Activated CD4-positive, alpha-beta memory T cell treated with anti-CD3 and anti-CD28 coated beads for 36 hours (primary cell): ENCODE data around the gene JKAMP. TPM values are rescaled to one million over a fixed set of nuclear protein-coding genes. Genes with fewer than 3 reads are reported as not detected.
"Not testable (repeated sequence)": the region's sequence is repeated elsewhere in the genome, so short reads cannot be mapped to it uniquely, and the experiment has no call there.

Experiments
- CTCF ChIA-PET: fragments of 350-600 bp; sonication (Branson Sonifier 250); formaldehyde crosslinking; loops from one replicate; lab custom pipeline; 2021; ENCODE audit warnings: antibody characterized with exemption, inconsistent platforms; lab: Charles Lee
- POLR2A ChIA-PET: fragments of 350-600 bp; sonication (Branson Sonifier 250); formaldehyde crosslinking; loops from one replicate; lab custom pipeline; 2021; ENCODE audit warnings: antibody characterized with exemption; lab: Charles Lee
- DNase-seq: peaks from one replicate; pipeline ENCODE4 v3.0.0-alpha.2; 2020
- H3K27ac Mint-ChIP-seq: one replicate; pipeline ENCODE4 v1.8.0; 2021; ENCODE audit warnings: mixed read lengths
- H3K27me3 Mint-ChIP-seq: one replicate; pipeline ENCODE4 v1.8.0; 2021; ENCODE audit warnings: mixed read lengths
- H3K36me3 Mint-ChIP-seq: one replicate; pipeline ENCODE4 v1.8.0; 2021; ENCODE audit warnings: mixed read lengths
- H3K4me1 Mint-ChIP-seq: one replicate; pipeline ENCODE4 v1.8.0; 2021; ENCODE audit warnings: low read depth, mixed read lengths
- H3K4me3 Mint-ChIP-seq: one replicate; pipeline ENCODE4 v1.8.0; 2021; ENCODE audit warnings: mild to moderate bottlenecking, mixed read lengths
- H3K9me3 Mint-ChIP-seq: one replicate; pipeline ENCODE4 v1.8.0; 2021; ENCODE audit warnings: mixed read lengths
- intact Hi-C: fragments of 100-400 bp; cut with micrococcal nuclease; formaldehyde crosslinking; loops from one replicate; pipeline ENCODE4 v1.15.1; 2023
- total RNA-seq, 2 experiments: library from RNA; stranded (reverse); gene quantifications; one replicate each; pipeline ENCODE4 v1.2.3, GENCODE V29; 2021

The JKAMP gene, protein sequence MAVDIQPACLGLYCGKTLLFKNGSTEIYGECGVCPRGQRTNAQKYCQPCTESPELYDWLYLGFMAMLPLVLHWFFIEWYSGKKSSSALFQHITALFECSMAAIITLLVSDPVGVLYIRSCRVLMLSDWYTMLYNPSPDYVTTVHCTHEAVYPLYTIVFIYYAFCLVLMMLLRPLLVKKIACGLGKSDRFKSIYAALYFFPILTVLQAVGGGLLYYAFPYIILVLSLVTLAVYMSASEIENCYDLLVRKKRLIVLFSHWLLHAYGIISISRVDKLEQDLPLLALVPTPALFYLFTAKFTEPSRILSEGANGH
- total RNA-seq: 10 to 100 TPM; 21.0 to 26.4 TPM

DNA sequence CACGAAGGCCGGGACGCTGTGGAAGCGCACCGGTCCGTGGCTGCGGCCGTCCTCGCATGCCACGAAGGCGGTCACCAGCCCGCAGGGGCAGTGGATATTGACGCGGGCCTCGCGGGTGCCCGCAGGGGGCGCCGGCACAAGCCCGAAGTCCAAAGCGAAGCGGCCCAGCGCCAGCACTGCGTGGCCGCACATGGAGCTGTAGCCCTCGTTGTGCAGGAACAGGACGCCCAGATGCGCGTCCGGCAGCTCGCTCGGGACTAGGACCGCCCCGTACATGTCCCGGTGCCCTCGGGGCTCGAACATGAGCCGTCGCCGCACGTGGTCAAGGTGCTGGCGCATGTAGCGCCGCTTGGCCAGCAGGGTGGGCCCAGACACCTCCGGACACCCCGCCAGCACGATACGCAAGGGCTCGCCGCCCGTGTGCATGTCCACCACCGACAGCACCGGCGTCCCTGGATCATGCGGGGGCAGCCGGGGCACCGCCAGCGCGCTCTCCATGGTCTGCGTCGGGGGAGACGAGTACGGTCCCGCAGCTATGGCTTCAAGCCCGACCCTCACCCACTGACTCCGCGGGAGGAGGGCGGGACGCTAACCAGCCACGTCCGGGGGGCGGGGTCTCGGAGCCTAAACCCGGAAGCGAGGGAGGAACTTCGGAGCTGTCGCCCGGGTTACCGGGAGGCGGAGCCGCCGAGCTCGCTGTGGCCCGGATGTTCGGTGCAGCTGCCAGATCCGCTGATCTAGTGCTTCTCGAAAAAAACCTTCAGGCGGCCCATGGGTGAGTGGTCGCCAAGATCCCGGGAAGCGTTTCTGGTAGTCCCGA is at the start of gene JKAMP, which contains the start of gene L3HYPDH:
Gene JKAMP (plus strand): TSS at position 699 of the 820 bp plus-strand sequence. CDS start 73 bp downstream, at position 772.
Gene L3HYPDH (minus strand): TSS at position 590 of the 820 bp plus-strand sequence. CDS start 92 bp downstream, at position 498.
- intact Hi-C loops: loop anchor here (1.0 to 10.0 kb wide), 7 partner anchors 19 to 1055 kb away; partner anchors contain the start of genes DAAM1, DHRS7, GPR135 and PCNX4
- CTCF ChIA-PET: interaction anchor here (0.9 to 2.6 kb wide), 10 partner anchors 11 to 359 kb away, joined by 3 to 17 read pairs (median 5); partner anchors contain the start of genes CCDC175, DAAM1 and GPR135
- peak within 1 kb of the TSS; percentile 92 for H3K4me3 Mint-ChIP-seq

DNA sequence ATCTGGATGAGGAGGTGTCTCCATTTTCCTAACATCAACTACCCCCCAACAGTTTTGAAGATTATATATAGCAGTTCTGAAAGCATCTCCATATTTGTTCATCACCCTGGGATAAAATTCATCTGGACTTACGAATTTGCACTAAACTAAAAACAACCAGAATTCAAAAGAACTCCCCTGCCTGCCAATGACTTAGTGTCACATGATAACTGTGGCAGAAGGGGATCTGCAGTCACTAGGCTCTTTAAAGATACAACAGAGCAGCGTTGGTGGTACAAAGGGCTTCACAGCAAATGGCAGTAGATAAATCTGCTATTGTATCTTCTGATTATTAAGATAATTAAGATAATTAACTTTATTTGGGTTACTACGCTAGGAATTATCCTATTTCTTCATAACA is 49.2 kb upstream of the JKAMP start:
- CTCF ChIA-PET: interaction anchor here (1.1 to 1.2 kb wide), 2 partner anchors 142 to 306 kb away, joined by 3 to 4 read pairs; partner anchors contain the start of gene CCDC175
- intact Hi-C loops: no loop called here
- POLR2A ChIA-PET: no interaction called here

More for the DNA sequence above, at the start of gene JKAMP, which contains the start of gene L3HYPDH:
- POLR2A ChIA-PET: interaction anchor here (0.9 to 1.9 kb wide), 8 partner anchors 9 to 1057 kb away, joined by 3 to 23 read pairs (median 6); partner anchors contain the start of genes CCDC175, DAAM1, GPR135 and KIAA0586
- peak within 1 kb of the TSS; percentile 86 for H3K27ac Mint-ChIP-seq
- H3K36me3 Mint-ChIP-seq: peaks cover 13% of the 10 kb centered on the region
- DNase-seq: peak; percentile 98
- peaks cover 56% of the 10 kb centered on the region for H3K4me1 Mint-ChIP-seq
- no peaks in the 10 kb centered on the region for H3K9me3 Mint-ChIP-seq
- H3K27me3 Mint-ChIP-seq: no peaks in the 10 kb centered on the region

DNA sequence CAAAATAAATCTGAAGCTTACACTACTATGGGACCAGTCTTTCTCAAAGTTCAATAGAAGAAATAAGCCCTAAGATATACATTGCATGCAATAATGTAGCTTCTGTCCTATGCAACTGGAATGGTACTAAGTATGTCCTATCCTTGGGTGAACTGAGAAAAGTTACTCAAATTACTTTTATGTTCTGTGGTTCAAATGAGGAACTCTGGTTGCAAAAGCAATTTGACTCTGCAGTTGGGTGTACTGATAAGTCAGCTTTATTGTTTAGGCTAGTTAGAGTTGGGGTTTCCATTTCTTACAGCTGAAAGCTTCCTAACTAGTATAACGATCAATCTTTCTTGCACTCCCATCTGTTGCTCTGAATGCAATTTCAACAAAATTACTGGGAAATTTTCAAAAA is 48.3 kb upstream of the JKAMP start:
- no peak overlapping the region for H3K4me3 Mint-ChIP-seq
- DNase-seq: no peak
- no peaks in the 10 kb centered on the region for H3K9me3 Mint-ChIP-seq
- no peaks in the 10 kb centered on the region for H3K4me1 Mint-ChIP-seq
- no peaks in the 10 kb centered on the region for H3K36me3 Mint-ChIP-seq
- no peak overlapping the region for H3K27ac Mint-ChIP-seq
- POLR2A ChIA-PET: no interaction called here
- intact Hi-C loops: no loop called here
- CTCF ChIA-PET: interaction anchor here (1.2 kb wide), 2 partner anchors 8 to 307 kb away, joined by 3 to 4 read pairs; no protein-coding TSS in a partner anchor
- no peaks in the 10 kb centered on the region for H3K27me3 Mint-ChIP-seq

More for the DNA sequence above, 49.2 kb upstream of the JKAMP start:
- Mint-ChIP-seq H3K27me3 (no peaks in the 10 kb centered on the region), H3K27ac (no peak overlapping the region), H3K36me3 (no peaks in the 10 kb centered on the region), H3K4me1 (no peaks in the 10 kb centered on the region), H3K4me3 (no peak overlapping the region), H3K9me3 (no peaks in the 10 kb centered on the region)
- DNase-seq: no peak

DNA sequence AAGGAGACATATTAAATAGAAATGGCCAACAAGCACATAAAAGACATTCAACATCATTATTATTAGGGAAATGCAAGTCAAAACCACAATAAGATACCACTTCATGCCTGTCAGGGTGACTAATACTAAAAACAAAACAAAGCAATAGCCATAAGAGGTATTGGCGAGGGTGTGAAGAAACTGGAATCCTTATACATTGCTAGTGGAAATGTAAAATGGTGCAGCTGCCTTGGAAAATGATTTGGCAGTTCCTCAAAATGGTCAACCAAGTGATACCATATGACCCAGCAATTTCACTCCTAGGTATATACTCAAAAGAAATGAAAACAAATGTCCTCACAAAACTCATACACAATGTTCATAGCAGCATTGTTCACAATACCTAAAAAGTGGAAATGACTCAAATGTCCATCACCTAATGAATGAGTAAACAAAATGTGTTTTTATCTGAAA is 46.1 kb upstream of the JKAMP start:
- H3K27ac Mint-ChIP-seq: no peak overlapping the region
- H3K9me3 Mint-ChIP-seq: no peaks in the 10 kb centered on the region
- ChIA-PET POLR2A (no interaction called here), CTCF (interaction anchor here (0.6 kb wide), 1 partner anchor 144 kb away, joined by 3 read pairs; no protein-coding TSS in a partner anchor)
- intact Hi-C loops: no loop called here
- no peak overlapping the region for H3K4me3 Mint-ChIP-seq
- H3K36me3 Mint-ChIP-seq: no peaks in the 10 kb centered on the region
- no peaks in the 10 kb centered on the region for H3K27me3 Mint-ChIP-seq
- DNase-seq: no peak
- H3K4me1 Mint-ChIP-seq: no peaks in the 10 kb centered on the region

DNA sequence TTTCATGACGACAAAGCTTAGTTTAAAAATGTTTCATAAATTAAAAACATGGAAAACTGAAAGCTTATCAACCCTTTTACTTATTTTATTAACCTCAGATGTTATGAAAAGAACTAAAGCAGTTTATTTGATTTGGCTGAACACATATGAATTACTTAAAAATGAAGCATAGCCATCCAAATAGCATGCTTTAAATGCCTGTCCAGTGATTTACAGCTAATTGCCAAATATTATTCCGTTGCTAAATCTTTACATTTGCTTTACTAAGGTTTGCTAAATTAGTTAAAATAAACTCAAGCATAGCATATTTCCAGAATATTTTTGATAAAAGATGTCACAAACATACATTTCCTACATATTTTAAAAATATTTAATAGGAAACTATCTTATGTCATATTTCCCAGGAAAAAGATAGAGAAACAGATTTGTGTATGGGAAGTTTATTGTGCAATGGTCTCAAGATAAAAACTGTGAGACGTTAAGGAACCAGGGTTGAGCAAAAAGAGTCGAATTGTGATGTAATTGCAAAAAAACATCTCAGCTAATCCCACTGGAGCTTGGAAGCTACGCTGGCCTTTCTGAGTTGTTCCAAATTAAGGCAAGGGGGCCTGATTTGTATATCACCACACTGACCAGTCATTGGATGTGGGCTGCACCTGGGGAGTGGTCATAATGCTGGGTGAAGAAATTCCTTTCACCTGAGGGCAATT is 44.9 kb upstream of the JKAMP start:
- intact Hi-C loops: no loop called here
- ChIA-PET POLR2A (no interaction called here), CTCF (interaction anchor here (0.8 kb wide), 2 partner anchors 252 to 313 kb away, joined by 3 read pairs; no protein-coding TSS in a partner anchor)
- H3K27ac Mint-ChIP-seq: no peak overlapping the region
- no peaks in the 10 kb centered on the region for H3K36me3 Mint-ChIP-seq
- no peak for DNase-seq
- no peaks in the 10 kb centered on the region for H3K4me1 Mint-ChIP-seq
- no peaks in the 10 kb centered on the region for H3K27me3 Mint-ChIP-seq
- no peaks in the 10 kb centered on the region for H3K9me3 Mint-ChIP-seq
- H3K4me3 Mint-ChIP-seq: no peak overlapping the region

DNA sequence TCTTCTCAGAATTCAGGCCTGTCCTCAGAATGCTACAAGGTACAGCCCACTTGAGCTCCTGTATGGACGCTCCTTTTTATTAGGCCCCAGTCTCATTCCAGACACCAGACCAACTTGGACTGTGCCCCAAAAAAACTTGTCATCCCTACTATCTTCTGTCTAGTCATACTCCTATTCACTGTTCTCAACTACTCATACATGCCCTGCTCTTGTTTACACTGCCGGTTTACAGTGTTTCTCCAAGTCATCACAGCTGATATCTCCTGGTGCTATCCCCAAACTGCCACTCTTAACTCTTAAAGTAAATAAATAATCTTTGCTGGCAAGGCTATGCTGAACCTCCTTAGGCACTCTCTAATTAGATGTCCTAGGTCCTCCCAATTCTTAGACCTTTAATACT is 35.6 kb upstream of the JKAMP start:
- H3K27me3 Mint-ChIP-seq, DNase-seq, H3K4me3 Mint-ChIP-seq, CTCF ChIA-PET, H3K27ac Mint-ChIP-seq, POLR2A ChIA-PET, H3K4me1 Mint-ChIP-seq, H3K9me3 Mint-ChIP-seq, H3K36me3 Mint-ChIP-seq: not testable (repeated sequence)
- intact Hi-C loops: loop anchor here (10.0 kb wide), 1 partner anchor 424 kb away; no protein-coding TSS in a partner anchor

DNA sequence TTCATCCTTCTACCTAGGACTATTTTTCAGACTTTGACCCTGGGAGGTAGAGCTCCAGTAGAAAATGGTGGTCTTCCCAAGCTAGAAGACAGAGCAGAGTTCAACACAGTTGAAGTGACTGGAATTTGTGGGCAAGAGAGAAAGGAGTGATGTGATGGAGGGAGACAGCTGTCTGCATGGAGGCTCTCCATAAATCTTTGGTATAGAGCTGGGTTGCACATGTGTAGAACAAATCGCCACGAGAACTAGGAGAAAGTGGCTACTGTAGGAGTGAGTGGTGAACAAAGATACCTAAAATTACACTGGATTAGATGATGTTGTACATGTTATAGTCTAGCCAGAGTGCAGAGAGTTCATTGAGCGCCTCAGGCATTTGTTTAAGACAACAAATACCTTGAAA is 33.6 kb upstream of the JKAMP start:
- ChIA-PET CTCF (interaction anchor here (0.6 kb wide), 1 partner anchor 389 kb away, joined by 3 read pairs; no protein-coding TSS in a partner anchor), POLR2A (no interaction called here)
- no peaks in the 10 kb centered on the region for H3K4me1 Mint-ChIP-seq
- H3K27ac Mint-ChIP-seq: no peak overlapping the region
- intact Hi-C loops: no loop called here
- peaks cover 6% of the 10 kb centered on the region for H3K36me3 Mint-ChIP-seq
- DNase-seq: no peak
- H3K4me3 Mint-ChIP-seq: no peak overlapping the region
- no peaks in the 10 kb centered on the region for H3K27me3 Mint-ChIP-seq
- H3K9me3 Mint-ChIP-seq: no peaks in the 10 kb centered on the region

DNA sequence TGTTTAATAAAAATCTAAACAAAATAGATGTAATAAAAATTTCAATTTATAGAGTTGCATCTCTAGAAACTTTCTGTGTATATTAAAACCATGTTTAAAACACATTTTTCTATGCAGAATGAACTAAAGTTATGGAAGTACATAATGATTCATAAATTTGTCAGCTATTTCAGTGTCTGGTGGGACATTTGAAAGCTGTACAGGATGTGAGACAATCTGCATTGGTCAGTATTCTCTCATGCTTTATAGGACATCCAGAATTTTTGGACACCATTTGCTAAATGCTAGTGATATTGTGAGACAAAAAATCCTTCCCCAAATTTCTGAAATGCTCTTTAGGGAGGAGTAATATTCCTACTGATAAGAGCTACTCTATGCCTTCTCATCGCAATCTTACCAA is 32.5 kb upstream of the JKAMP start:
- ChIA-PET CTCF (no interaction called here), POLR2A (no interaction called here)
- no peak overlapping the region for H3K4me3 Mint-ChIP-seq
- H3K27ac Mint-ChIP-seq: no peak overlapping the region
- no peaks in the 10 kb centered on the region for H3K4me1 Mint-ChIP-seq
- H3K36me3 Mint-ChIP-seq: peaks cover 11% of the 10 kb centered on the region
- H3K9me3 Mint-ChIP-seq: no peaks in the 10 kb centered on the region
- intact Hi-C loops: no loop called here
- no peak for DNase-seq
- no peaks in the 10 kb centered on the region for H3K27me3 Mint-ChIP-seq

DNA sequence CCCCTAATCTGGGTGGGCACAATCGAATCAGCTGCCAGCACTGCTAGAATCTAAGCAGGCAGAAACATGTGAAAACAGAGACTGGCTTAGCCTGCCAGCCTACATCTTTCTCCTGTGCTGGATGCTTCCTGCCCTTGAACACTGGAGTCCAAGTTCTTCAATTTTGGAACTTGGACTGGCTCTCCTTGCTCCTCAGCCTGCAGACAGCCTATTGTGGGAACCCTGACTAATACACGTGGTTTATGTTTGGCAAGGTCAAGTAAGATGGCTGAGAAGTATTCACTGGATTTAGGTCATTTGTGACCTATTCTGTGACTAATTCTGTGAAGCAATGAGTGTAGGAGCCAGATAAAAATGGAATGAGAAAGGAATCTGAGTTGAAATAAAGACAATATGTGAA is 30.2 kb upstream of the JKAMP start:
- Mint-ChIP-seq H3K9me3 (no peaks in the 10 kb centered on the region), H3K27me3 (no peaks in the 10 kb centered on the region), H3K27ac (no peak overlapping the region), H3K36me3 (peaks cover 21% of the 10 kb centered on the region), H3K4me3 (no peak overlapping the region), H3K4me1 (no peaks in the 10 kb centered on the region)
- intact Hi-C loops: no loop called here
- no peak for DNase-seq
- POLR2A ChIA-PET: no interaction called here
- CTCF ChIA-PET: no interaction called here

DNA sequence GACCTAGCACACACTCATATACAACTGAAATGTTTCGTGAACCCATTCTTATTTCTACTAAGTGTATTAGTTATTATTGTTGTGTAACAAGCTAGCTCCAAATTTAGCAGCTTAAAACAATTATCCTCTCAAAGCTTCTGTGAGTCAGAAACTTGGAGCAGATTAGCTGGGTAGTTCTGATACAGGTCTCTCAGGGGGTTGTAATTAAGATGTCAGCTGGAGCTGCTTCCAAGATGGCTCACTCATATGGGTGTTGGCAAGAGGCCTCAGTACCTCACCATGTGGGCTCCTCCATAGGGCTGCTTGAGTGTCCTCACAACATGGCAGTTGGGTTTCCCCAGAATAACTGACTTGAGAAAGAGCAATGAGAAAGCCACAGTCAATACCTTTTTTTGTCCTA is 28.9 kb upstream of the JKAMP start:
- Mint-ChIP-seq H3K27ac (no peak overlapping the region), H3K4me3 (no peak overlapping the region), H3K27me3 (no peaks in the 10 kb centered on the region), H3K4me1 (no peaks in the 10 kb centered on the region), H3K9me3 (no peaks in the 10 kb centered on the region), H3K36me3 (peaks cover 21% of the 10 kb centered on the region)
- ChIA-PET POLR2A (no interaction called here), CTCF (interaction anchor here (1.0 kb wide), 1 partner anchor 330 kb away, joined by 3 read pairs; no protein-coding TSS in a partner anchor)
- intact Hi-C loops: no loop called here
- no peak for DNase-seq

DNA sequence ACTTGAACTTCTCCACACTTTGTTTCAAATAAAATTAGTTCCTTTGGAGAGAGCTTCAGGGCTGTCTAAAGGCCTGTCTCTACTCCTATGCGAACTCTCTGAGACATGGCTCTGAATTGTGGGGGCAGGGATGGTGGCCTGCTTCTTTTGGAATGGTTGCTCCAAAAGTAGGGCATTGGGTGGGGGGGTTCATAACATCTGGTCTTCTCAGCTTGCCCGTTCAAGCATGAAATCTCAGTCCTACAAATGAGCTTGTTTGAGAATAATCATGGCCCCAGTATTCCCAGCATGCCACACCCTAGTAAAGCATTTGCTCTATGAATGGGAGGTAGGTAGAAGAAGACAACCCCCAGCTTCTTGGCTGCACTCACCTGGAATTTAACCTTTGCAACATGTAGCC is 25.8 kb upstream of the JKAMP start:
- CTCF ChIA-PET: interaction anchor here (1.1 to 1.6 kb wide), 3 partner anchors 25 to 330 kb away, joined by 3 to 4 read pairs (median 3); partner anchors contain the start of gene CCDC175
- Mint-ChIP-seq H3K4me1 (no peaks in the 10 kb centered on the region), H3K27me3 (peaks cover 4% of the 10 kb centered on the region), H3K4me3 (no peak overlapping the region), H3K9me3 (no peaks in the 10 kb centered on the region), H3K36me3 (peaks cover 21% of the 10 kb centered on the region), H3K27ac (no peak overlapping the region)
- intact Hi-C loops: no loop called here
- DNase-seq: no peak
- POLR2A ChIA-PET: no interaction called here
